ENCODE data around the gene GMDS. TPM values are rescaled to one million over a fixed set of nuclear protein-coding genes. Genes with fewer than 3 reads are reported as not detected.

GMDS gene
- total RNA-seq, 2 donors from 2014 or later = 25.4 to 29.5 TPM

DNA sequence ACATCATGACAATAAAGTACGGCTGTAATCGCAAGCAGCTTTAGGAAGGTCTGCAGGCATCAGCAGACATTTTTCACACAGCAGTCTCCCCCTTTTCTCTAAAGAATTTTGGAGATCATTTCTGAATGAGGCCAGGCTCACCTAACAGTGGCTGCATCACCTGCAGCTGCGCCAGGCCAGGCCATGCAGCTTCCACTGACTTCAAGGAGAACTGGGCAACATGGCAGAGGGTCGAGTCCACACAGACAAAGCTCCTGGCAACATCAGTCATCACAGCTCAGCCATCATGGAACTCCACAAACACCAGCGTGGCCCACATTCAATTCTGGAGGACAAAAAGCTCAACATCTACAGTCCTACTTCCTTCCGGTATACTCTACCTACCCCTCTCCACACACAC lies 653.5 kb downstream of the GMDS start:
- 95 to 100% methylated on average over 4 to 6 of the region's 6 CpGs for WGBS, 2 experiments (ENCODE audit: insufficient coverage in 1 of 2, insufficient read length in 1 of 2)
- Mint-ChIP-seq H3K27me3 (ENCODE audit: insufficient read depth) (peaks cover 19% of the 10 kb centered on the region), H3K9me3 (no peaks in the 10 kb centered on the region), H3K27ac (no peak overlapping the region), H3K4me3 (no peak overlapping the region), H3K36me3 (ENCODE audit: low read depth) (no peaks in the 10 kb centered on the region), H3K4me1 (peaks cover 16% of the 10 kb centered on the region)
- H3K36me3 ChIP-seq (ENCODE audit: control insufficient read depth, insufficient read depth, low read length) = no peaks in the 10 kb centered on the region
- H3K9me3 ChIP-seq (ENCODE audit: control insufficient read depth, low read length) = no peaks in the 10 kb centered on the region
- H3K9ac ChIP-seq (ENCODE audit: extremely low read depth, low read length, poor library complexity, severe bottlenecking) = no peak overlapping the region
- no peaks in the 10 kb centered on the region for H3K27me3 ChIP-seq (ENCODE audit: control insufficient read depth, insufficient read depth, low read length, poor library complexity, severe bottlenecking)
- no peak overlapping the region for H3K27ac ChIP-seq (ENCODE audit: low read depth, low read length)
- H3K4me1 ChIP-seq (ENCODE audit: control insufficient read depth, insufficient read depth, low read length) = peaks cover 3% of the 10 kb centered on the region
- peak; percentile 28 for DNase-seq
- no peak overlapping the region for H3K4me3 ChIP-seq (ENCODE audit: low read length)
- TF ChIP-seq, protein P1, sequence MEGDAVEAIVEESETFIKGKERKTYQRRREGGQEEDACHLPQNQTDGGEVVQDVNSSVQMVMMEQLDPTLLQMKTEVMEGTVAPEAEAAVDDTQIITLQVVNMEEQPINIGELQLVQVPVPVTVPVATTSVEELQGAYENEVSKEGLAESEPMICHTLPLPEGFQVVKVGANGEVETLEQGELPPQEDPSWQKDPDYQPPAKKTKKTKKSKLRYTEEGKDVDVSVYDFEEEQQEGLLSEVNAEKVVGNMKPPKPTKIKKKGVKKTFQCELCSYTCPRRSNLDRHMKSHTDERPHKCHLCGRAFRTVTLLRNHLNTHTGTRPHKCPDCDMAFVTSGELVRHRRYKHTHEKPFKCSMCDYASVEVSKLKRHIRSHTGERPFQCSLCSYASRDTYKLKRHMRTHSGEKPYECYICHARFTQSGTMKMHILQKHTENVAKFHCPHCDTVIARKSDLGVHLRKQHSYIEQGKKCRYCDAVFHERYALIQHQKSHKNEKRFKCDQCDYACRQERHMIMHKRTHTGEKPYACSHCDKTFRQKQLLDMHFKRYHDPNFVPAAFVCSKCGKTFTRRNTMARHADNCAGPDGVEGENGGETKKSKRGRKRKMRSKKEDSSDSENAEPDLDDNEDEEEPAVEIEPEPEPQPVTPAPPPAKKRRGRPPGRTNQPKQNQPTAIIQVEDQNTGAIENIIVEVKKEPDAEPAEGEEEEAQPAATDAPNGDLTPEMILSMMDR (conservative IDR thresholded peaks at IDR 0.05) = no peak

DNA sequence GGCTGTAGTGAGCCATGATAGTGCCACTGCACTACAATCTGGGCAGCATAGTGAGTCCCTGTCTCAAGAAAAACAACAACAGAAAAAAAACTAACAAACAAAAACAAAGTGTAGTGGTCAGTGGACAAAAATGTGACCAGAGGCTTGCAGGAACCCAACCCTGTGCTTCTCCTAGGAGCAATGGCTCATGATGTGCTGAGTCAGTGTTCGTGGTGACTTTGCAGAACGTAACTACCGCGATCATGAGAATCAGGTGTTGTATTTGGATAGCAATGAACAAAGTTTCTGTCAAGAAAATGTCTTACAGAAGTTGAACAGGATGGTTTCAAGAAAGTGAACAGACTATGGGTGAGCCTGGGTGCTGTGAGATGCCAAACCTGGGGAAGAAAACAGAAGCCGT lies 654.2 kb downstream of the GMDS start:
- Histone ChIP-seq H3K4me1 (ENCODE audit: control insufficient read depth, insufficient read depth, low read length) (no peaks in the 10 kb centered on the region), H3K27ac (ENCODE audit: low read depth, low read length) (no peak overlapping the region), H3K36me3 (ENCODE audit: control insufficient read depth, insufficient read depth, low read length) (no peaks in the 10 kb centered on the region), H3K27me3 (ENCODE audit: control insufficient read depth, insufficient read depth, low read length, poor library complexity, severe bottlenecking) (no peaks in the 10 kb centered on the region), H3K4me3 (ENCODE audit: low read length) (no peak overlapping the region), H3K9ac (ENCODE audit: extremely low read depth, low read length, poor library complexity, severe bottlenecking) (no peak overlapping the region), H3K9me3 (ENCODE audit: control insufficient read depth, low read length) (no peaks in the 10 kb centered on the region)
- peaks cover 11% of the 10 kb centered on the region for H3K4me1 Mint-ChIP-seq
- 92 to 100% methylated on average over 5 of the region's 5 CpGs for WGBS, 2 experiments (ENCODE audit: insufficient coverage in 1 of 2, insufficient read length in 1 of 2)
- H3K36me3 Mint-ChIP-seq (ENCODE audit: low read depth) = no peaks in the 10 kb centered on the region
- no peak overlapping the region for H3K4me3 Mint-ChIP-seq
- peaks cover 19% of the 10 kb centered on the region for H3K27me3 Mint-ChIP-seq (ENCODE audit: insufficient read depth)
- TF ChIP-seq, protein P1 (conservative IDR thresholded peaks at IDR 0.05) = no peak
- no peaks in the 10 kb centered on the region for H3K9me3 Mint-ChIP-seq
- no peak for DNase-seq
- H3K27ac Mint-ChIP-seq = no peak overlapping the region

DNA sequence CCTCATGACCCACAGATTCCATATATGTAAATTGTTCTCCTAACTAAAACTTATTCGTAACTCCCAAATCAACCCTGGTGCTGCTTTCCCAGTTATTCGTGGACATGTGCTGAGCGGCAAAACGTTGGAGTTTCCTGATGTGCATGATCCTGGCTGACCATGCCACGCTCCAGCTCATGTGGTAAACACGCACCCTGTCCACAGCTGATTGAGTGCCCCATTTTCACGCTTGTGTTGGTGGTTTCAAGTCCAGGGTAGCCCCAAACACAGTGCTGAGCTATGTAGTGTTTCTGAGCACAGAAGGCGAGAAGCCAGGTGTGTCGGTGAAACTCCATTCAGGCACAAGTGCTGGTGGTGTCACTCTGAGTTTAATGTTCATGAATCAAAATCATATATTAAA lies 654.8 kb downstream of the GMDS start:
- WGBS, 2 experiments (ENCODE audit: insufficient coverage in 1 of 2, insufficient read length in 1 of 2) = 93 to 95% methylated on average over 6 to 9 of the region's 9 CpGs
- no peaks in the 10 kb centered on the region for H3K9me3 Mint-ChIP-seq
- no peaks in the 10 kb centered on the region for H3K36me3 Mint-ChIP-seq (ENCODE audit: low read depth)
- no peaks in the 10 kb centered on the region for H3K27me3 ChIP-seq (ENCODE audit: control insufficient read depth, insufficient read depth, low read length, poor library complexity, severe bottlenecking)
- H3K4me1 ChIP-seq (ENCODE audit: control insufficient read depth, insufficient read depth, low read length) = no peaks in the 10 kb centered on the region
- H3K4me3 Mint-ChIP-seq = no peak overlapping the region
- no peaks in the 10 kb centered on the region for H3K9me3 ChIP-seq (ENCODE audit: control insufficient read depth, low read length)
- no peak overlapping the region for H3K27ac Mint-ChIP-seq
- H3K9ac ChIP-seq (ENCODE audit: extremely low read depth, low read length, poor library complexity, severe bottlenecking) = no peak overlapping the region
- DNase-seq = no peak
- peaks cover 22% of the 10 kb centered on the region for H3K27me3 Mint-ChIP-seq (ENCODE audit: insufficient read depth)
- peaks cover 6% of the 10 kb centered on the region for H3K4me1 Mint-ChIP-seq
- no peak overlapping the region for H3K27ac ChIP-seq (ENCODE audit: low read depth, low read length)
- no peaks in the 10 kb centered on the region for H3K36me3 ChIP-seq (ENCODE audit: control insufficient read depth, insufficient read depth, low read length)
- TF ChIP-seq, protein P1 (conservative IDR thresholded peaks at IDR 0.05) = no peak
- H3K4me3 ChIP-seq (ENCODE audit: low read length) = no peak overlapping the region

All from endodermal cell (in vitro differentiated cells).